SK-N-SH treated with all-trans-retinoic acid at 6 μM for 48 hours (cell line): ENCODE data around the gene DPP7.

Experiments
- BACH2 ChIP-seq: fragments of 250-450 bp; sonication (Bioruptor Pico); IDR thresholded peaks from 2 replicates; pipeline ENCODE4 v1.9.0; 2021; ENCODE audit warnings: mild to moderate bottlenecking, borderline replicate concordance
- CSDC2 ChIP-seq: fragments of 250-450 bp; sonication (Bioruptor Pico); IDR thresholded peaks from 2 replicates; pipeline ENCODE4 v1.5.0; 2020; ENCODE audit warnings: mild to moderate bottlenecking, moderate library complexity
- ESRRG ChIP-seq: fragments of 250-450 bp; sonication (Bioruptor Pico); IDR thresholded peaks from 2 replicates; pipeline ENCODE4 v1.6.1; 2021; ENCODE audit warnings: mild to moderate bottlenecking
- SNAI2 ChIP-seq: fragments of 250-450 bp; sonication (Bioruptor Pico); IDR thresholded peaks from 2 replicates; pipeline ENCODE4 v1.5.0; 2020; ENCODE audit warnings: mild to moderate bottlenecking, moderate library complexity
- TCF4 ChIP-seq: fragments of 250-450 bp; sonication (Bioruptor Pico); IDR thresholded peaks from 2 replicates; pipeline ENCODE4 v1.8.0; 2021; ENCODE audit warnings: mild to moderate bottlenecking, moderate library complexity, borderline replicate concordance
- ZC3H10 ChIP-seq: fragments of 250-450 bp; sonication (Bioruptor Pico); IDR thresholded peaks from 2 replicates; pipeline ENCODE4 v1.5.1; 2021; ENCODE audit warnings: mild to moderate bottlenecking, moderate library complexity
- ZFP30 ChIP-seq: fragments of 450-650 bp; formaldehyde crosslinking; IDR thresholded peaks from 2 replicates; pipeline ENCODE4 v1.5.0; 2022; ENCODE audit warnings: mild to moderate bottlenecking, moderate library complexity
- TF ChIP-seq, protein P1 (sequence below): fragments of 250-450 bp; sonication (Bioruptor Pico); IDR thresholded peaks from 2 replicates; pipeline ENCODE4 v1.5.1; 2020; ENCODE audit warnings: low read depth, mild to moderate bottlenecking, moderate library complexity
- TF ChIP-seq, protein P2 (sequence below): fragments of 250-450 bp; sonication (Bioruptor Pico); IDR thresholded peaks from 2 replicates; pipeline ENCODE4 v1.5.0; 2020; ENCODE audit warnings: mild to moderate bottlenecking, moderate library complexity

DNA sequence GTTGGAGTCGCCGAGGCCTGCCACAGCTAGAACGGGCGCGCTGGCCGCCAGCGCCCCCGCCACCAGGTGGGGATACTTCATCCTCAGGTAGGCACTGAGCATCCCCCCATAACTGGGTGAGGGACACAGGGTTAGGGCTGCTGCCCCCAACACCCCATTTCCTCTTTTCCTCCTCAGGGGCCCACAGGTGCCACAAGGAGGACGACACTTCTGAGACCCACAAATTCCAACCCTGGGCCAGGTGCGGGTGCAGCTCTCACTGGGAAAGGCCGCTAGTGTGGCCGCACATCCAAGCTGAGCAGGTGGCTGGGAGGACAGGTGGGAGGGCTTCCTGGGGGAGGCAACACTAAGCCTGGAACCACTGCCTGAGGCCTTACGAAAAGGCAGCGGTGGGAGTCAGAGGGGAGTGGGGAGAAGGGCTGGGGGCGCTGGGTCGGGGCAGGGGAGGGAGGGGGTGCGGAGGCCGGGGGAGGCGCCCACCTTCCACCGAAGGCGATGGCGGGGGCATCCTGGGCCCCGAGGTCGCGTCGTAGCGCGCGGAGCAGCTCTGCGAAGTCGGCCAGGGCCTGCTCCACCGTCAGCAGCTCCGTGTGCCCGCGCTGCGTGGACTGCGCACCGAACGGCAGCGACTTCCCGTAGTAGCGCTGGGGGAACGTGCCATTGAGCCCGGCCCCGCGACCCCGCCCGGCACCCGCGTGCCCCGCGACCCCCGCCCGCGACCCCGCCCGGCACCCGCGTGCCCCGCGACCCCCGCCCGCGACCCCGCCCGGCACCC lies 961 bp downstream of the DPP7 start:
- TF ChIP-seq BACH2 (CRISPR knock-in tag) (no peak), SNAI2 (CRISPR knock-in tag) (no peak), CSDC2 (no peak), ESRRG (CRISPR knock-in tag) (no peak), TCF4 (CRISPR knock-in tag) (no peak), ZFP30 (CRISPR knock-in tag) (no peak), ZC3H10 (CRISPR knock-in tag) (no peak)
- TF ChIP-seq, protein P1, sequence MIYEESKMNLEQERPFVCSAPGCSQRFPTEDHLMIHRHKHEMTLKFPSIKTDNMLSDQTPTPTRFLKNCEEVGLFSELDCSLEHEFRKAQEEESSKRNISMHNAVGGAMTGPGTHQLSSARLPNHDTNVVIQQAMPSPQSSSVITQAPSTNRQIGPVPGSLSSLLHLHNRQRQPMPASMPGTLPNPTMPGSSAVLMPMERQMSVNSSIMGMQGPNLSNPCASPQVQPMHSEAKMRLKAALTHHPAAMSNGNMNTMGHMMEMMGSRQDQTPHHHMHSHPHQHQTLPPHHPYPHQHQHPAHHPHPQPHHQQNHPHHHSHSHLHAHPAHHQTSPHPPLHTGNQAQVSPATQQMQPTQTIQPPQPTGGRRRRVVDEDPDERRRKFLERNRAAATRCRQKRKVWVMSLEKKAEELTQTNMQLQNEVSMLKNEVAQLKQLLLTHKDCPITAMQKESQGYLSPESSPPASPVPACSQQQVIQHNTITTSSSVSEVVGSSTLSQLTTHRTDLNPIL (CRISPR knock-in tag) = no peak
- TF ChIP-seq, protein P2, sequence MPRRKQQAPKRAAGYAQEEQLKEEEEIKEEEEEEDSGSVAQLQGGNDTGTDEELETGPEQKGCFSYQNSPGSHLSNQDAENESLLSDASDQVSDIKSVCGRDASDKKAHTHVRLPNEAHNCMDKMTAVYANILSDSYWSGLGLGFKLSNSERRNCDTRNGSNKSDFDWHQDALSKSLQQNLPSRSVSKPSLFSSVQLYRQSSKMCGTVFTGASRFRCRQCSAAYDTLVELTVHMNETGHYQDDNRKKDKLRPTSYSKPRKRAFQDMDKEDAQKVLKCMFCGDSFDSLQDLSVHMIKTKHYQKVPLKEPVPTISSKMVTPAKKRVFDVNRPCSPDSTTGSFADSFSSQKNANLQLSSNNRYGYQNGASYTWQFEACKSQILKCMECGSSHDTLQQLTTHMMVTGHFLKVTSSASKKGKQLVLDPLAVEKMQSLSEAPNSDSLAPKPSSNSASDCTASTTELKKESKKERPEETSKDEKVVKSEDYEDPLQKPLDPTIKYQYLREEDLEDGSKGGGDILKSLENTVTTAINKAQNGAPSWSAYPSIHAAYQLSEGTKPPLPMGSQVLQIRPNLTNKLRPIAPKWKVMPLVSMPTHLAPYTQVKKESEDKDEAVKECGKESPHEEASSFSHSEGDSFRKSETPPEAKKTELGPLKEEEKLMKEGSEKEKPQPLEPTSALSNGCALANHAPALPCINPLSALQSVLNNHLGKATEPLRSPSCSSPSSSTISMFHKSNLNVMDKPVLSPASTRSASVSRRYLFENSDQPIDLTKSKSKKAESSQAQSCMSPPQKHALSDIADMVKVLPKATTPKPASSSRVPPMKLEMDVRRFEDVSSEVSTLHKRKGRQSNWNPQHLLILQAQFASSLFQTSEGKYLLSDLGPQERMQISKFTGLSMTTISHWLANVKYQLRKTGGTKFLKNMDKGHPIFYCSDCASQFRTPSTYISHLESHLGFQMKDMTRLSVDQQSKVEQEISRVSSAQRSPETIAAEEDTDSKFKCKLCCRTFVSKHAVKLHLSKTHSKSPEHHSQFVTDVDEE (CRISPR knock-in tag) = no peak
